HG03045 (cell line): ENCODE results near the gene SYNM.

Experiments used
- ATAC-seq: cut with Tn5 transposase; IDR thresholded peaks from one replicate; pipeline ENCODE4 v1.9.1; 2021; ENCODE audit warnings: mild to moderate bottlenecking, moderate library complexity; ENCODE audit not compliant: unreplicated experiment

The SYNM gene

DNA sequence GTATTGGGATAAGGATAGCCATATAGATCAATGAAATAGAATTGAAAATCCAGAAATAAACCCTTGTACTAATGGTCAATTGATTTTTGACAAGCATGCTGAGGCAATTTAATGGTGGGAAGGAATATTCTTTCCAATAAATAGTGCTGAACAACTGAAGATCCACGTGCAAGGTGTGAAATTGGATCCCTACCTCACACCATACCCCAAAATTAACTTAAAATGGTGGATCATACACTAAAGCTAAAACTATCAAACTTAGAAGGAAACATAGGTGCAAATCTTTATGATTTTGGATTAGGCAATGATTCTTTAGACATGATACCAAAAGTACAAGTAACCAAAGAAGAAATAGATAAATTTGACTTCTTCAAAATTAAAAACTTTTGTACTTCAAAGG lies 22.1 kb upstream of the SYNM start:
- ATAC-seq: no peak

GRCh38 chr15:99084965-99085364 lies 19.9 kb upstream of the SYNM start:
- no peak for ATAC-seq

DNA sequence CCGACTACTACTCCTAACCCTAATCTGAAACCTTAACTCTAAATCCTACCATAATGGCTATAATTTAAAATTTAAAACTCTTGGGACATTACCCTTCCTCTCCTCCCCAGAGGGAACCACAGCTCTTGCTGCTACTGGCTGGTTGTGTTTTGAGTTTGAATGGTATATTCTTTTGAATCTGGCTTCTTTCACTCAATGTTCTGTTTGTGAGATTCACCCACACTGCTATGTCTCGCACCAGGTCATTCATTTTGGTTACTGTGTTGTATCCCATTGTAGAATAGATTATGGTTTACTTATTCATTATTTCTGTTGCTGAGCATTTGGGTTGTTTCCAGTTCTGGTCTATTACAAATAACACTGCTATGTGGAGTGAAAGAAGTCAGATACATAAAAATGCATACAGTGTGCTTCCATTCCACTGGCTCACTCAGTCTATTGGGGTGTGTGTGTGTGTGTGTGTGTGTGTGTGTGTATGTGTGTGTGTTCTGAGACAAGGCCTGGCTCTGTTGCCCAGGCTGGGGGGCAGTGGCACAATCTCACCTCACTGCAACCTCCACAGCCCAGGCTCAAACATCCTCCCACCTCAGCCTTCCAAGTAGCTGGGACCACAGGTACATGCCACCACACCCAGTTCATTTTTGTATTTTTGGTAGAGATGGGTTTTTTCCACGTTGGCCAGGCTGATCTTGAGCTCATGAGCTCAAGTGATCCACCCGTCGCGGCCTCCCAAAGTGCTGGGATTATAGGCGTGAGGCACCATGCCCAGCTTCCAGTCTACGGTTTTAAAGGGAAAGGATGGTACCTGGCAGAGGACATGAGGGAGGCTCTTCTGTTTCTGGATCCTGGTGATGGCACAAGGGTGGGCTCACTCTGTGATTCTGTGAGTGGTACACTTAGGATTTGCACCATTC lies 19.2 kb upstream of the SYNM start:
- no peak for ATAC-seq

GRCh38 chr15:99086327-99086667 lies 18.6 kb upstream of the SYNM start:
- ATAC-seq: no peak

DNA sequence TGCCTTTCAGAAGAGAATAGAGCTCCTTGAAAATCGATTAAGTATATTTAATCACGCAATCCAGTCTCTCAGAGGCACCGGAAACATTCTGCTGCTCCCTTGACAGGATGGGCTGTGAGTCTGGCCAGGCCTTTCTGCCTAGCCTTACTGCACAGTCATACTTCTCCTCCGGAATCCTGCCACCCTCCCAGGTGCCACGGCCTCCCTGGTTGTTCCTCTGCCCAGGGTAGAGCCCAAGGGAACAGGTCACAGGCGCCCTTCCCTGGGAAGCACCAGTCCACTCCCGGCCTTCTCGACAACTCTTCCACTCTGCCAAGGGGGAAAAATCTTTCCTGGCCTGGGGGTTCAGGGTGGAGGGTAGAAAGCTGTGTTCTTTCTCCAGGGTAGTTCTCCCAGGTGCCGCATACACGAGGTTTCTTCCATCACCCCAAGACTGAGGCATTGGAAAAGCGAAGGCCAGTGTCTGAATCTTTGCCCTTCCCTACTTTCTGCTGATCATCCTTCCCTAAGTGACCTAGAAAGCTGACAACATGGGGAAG lies 17.4 kb upstream of the SYNM start:
- no peak for ATAC-seq

DNA sequence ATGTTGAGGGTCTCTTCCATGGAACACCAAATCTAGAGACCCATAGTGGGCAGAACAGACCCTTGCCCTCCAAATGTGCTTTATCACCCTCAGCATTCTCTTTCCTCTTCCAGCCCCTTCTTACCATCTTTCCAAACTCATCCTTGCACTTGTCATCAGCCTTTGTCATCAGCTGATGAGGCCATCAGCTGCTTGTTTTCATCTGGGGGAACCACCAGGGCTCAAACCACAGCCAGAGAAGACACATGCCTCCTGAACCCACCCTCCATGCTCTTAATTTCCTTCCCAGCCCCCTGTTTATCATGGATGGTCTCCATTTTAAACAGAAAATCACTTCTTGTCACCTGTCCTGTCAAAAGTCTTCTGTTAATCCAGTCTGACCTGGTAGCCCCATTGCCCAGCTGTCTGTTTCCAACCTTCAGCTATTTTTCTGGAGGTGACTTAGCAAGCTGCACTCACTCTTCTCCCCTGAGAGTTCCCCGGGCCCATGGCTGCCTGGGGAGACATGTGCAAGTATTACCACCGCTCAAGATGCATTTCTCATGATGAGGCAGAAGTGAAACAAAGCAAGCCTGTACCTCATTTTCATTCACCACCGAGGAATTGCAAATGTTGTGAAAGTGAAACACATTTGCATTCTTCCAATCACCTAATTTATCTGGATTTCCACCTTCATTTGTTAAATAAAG lies 14.7 kb upstream of the SYNM start:
- peak; percentile 100 for ATAC-seq

DNA sequence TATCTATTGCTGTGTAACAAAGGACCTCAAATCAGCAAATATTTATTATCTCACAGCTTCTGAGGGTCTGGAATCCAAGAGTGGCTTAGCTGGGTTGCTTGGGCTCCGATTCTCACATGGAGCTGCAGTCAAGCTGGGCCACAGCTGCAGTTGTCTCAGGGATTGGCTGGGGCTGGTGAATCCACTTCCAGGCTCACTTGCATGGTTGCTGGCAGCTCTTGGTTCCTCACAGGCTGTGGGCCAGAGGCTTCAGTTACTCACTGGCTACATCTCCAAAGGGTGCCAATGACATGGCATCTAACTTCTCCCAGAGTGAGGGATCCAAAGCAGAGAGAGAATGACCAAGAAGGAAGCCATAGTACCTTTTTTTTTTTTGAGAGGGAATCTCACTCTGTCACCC lies 13.9 kb upstream of the SYNM start:
- no peak for ATAC-seq

GRCh38 chr15:99092554-99093172 lies 12.2 kb upstream of the SYNM start:
- ATAC-seq: no peak

GRCh38 chr15:99095626-99096025 lies 9.3 kb upstream of the SYNM start:
- no peak for ATAC-seq

- ATAC-seq: no peak
Measured at GRCh38 chr15:99096173-99096893, 8.5 kb upstream of the SYNM start.

- ATAC-seq: no peak
Measured at GRCh38 chr15:99096894-99097426, 7.9 kb upstream of the SYNM start.

GRCh38 chr15:99097441-99098410 lies 7.2 kb upstream of the SYNM start:
- no peak for ATAC-seq

- ATAC-seq: no peak
Measured at GRCh38 chr15:99098426-99098825, 6.5 kb upstream of the SYNM start.

- ATAC-seq: no peak
Measured at GRCh38 chr15:99098991-99099390, 5.9 kb upstream of the SYNM start.

GRCh38 chr15:99099661-99100060 lies 5.2 kb upstream of the SYNM start:
- no peak for ATAC-seq

GRCh38 chr15:99100245-99101173 lies 4.4 kb upstream of the SYNM start:
- peak; percentile 38 for ATAC-seq

GRCh38 chr15:99101501-99101900 lies 3.4 kb upstream of the SYNM start:
- ATAC-seq: no peak
